NCI-H2029 treated with DMSO at 0.1 percent for 48 hours (cell line): ENCODE measurements around the gene ANKS6.
"Not testable (repeated sequence)": the region's sequence is repeated elsewhere in the genome, so short reads cannot be mapped to it uniquely, and the experiment has no call there.

Experiments
- DNase-seq: peaks from one replicate; lab custom pipeline; 2025; lab: John Stamatoyannopoulos, UW

The ANKS6 gene

GRCh38 chr9:98701576-98701975, 94.8 kb downstream of the ANKS6 start:
- no peak for DNase-seq

GRCh38 chr9:98700801-98701200, 95.6 kb downstream of the ANKS6 start:
- no peak for DNase-seq

- DNase-seq, result no peak
These were observed 97.5 kb downstream of the ANKS6 start for GRCh38 chr9:98698856-98699255.

GRCh38 chr9:98694943-98695342, 101.4 kb downstream of the ANKS6 start:
- no peak for DNase-seq

- DNase-seq, result no peak
These were observed 104.0 kb downstream of the ANKS6 start for GRCh38 chr9:98692392-98692791.

- DNase-seq, result no peak
These were observed 104.5 kb downstream of the ANKS6 start for GRCh38 chr9:98691890-98692289.

GRCh38 chr9:98690686-98691085, 105.7 kb downstream of the ANKS6 start:
- no peak for DNase-seq

GRCh38 chr9:98688710-98689495, 107.5 kb downstream of the ANKS6 start:
- no peak for DNase-seq

GRCh38 chr9:98687911-98688310, 108.4 kb downstream of the ANKS6 start:
- DNase-seq, result no peak

- no peak for DNase-seq
These were observed 109.1 kb downstream of the ANKS6 start for GRCh38 chr9:98686961-98687855.

GRCh38 chr9:98684816-98685215, 111.5 kb downstream of the ANKS6 start:
- not testable (repeated sequence) for DNase-seq
